Activated CD4-positive, alpha-beta T cell treated with anti-CD3 and anti-CD28 coated beads for 48 hours (primary cell): ENCODE data around the gene CACNA1G.

Experiments used
- DNase-seq: peaks from one replicate; pipeline ENCODE4 v3.0.0-alpha.2; 2020

The CACNA1G gene

GRCh38 chr17:50570032-50570431, 9.5 kb downstream of the CACNA1G start:
- no peak for DNase-seq

GRCh38 chr17:50570528-50570927, 10.0 kb downstream of the CACNA1G start:
- no peak for DNase-seq

- DNase-seq, result no peak
Measured at GRCh38 chr17:50571681-50572080, 11.2 kb downstream of the CACNA1G start.

- no peak for DNase-seq
Measured at GRCh38 chr17:50572541-50572940, 12.0 kb downstream of the CACNA1G start.

- DNase-seq, result no peak
Measured at GRCh38 chr17:50573866-50574611, 13.5 kb downstream of the CACNA1G start.

- peak; percentile 28 for DNase-seq
Measured at GRCh38 chr17:50575581-50576210, 15.2 kb downstream of the CACNA1G start.

- DNase-seq, result no peak
Measured at GRCh38 chr17:50576864-50577263, 16.3 kb downstream of the CACNA1G start.

- no peak for DNase-seq
Measured at GRCh38 chr17:50577451-50577954, 17.0 kb downstream of the CACNA1G start.

- no peak for DNase-seq
Measured at GRCh38 chr17:50578173-50578572, 17.7 kb downstream of the CACNA1G start.

- DNase-seq, result no peak
Measured at GRCh38 chr17:50579399-50579798, 18.9 kb downstream of the CACNA1G start.

GRCh38 chr17:50580646-50581045, 20.1 kb downstream of the CACNA1G start:
- no peak for DNase-seq

GRCh38 chr17:50581316-50581715, 20.8 kb downstream of the CACNA1G start:
- DNase-seq, result no peak

- no peak for DNase-seq
Measured at GRCh38 chr17:50582741-50583140, 22.2 kb downstream of the CACNA1G start.

GRCh38 chr17:50583641-50584040, 23.1 kb downstream of the CACNA1G start:
- no peak for DNase-seq

GRCh38 chr17:50584116-50584515, 23.6 kb downstream of the CACNA1G start:
- DNase-seq, result no peak

- DNase-seq, result no peak
Measured at GRCh38 chr17:50584749-50585148, 24.2 kb downstream of the CACNA1G start.

- no peak for DNase-seq
Measured at GRCh38 chr17:50585346-50585745, 24.8 kb downstream of the CACNA1G start.

- DNase-seq, result no peak
Measured at GRCh38 chr17:50585891-50586290, 25.4 kb downstream of the CACNA1G start.

- no peak for DNase-seq
Measured at GRCh38 chr17:50586421-50587247, 26.1 kb downstream of the CACNA1G start.

GRCh38 chr17:50587571-50587970, 27.1 kb downstream of the CACNA1G start:
- DNase-seq, result no peak

- DNase-seq, result no peak
Measured at GRCh38 chr17:50588391-50589049, 28.0 kb downstream of the CACNA1G start.

- DNase-seq, result no peak
Measured at GRCh38 chr17:50589095-50589705, 28.7 kb downstream of the CACNA1G start.
